ENCODE data around the gene BTG1.

DNA sequence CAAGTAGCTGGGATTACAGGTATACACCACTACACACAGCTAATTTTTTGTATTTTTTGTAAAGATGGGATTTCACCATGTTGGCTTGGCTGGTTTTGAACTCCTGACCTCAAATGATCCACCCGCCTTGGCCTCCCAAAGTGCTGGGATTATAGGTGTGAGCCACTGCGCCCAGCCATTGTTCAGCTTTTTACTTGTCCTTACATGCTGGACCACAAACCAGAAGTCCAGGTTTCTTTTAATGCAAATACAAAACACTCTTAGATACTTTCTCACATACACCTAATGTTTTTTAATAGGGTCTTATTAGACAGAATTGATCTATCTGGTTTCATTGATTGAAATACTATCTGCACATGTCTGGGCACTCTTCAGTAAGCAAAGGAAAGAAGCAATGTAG, 40.5 kb downstream of the BTG1 start:
- TF ChIP-seq EP300 (IDR thresholded peaks at IDR 0.05) (no peak), POLR2AphosphoS5 (IDR thresholded peaks at IDR 0.05) (no peak)
- TF ChIP-seq, protein P1, sequence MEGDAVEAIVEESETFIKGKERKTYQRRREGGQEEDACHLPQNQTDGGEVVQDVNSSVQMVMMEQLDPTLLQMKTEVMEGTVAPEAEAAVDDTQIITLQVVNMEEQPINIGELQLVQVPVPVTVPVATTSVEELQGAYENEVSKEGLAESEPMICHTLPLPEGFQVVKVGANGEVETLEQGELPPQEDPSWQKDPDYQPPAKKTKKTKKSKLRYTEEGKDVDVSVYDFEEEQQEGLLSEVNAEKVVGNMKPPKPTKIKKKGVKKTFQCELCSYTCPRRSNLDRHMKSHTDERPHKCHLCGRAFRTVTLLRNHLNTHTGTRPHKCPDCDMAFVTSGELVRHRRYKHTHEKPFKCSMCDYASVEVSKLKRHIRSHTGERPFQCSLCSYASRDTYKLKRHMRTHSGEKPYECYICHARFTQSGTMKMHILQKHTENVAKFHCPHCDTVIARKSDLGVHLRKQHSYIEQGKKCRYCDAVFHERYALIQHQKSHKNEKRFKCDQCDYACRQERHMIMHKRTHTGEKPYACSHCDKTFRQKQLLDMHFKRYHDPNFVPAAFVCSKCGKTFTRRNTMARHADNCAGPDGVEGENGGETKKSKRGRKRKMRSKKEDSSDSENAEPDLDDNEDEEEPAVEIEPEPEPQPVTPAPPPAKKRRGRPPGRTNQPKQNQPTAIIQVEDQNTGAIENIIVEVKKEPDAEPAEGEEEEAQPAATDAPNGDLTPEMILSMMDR (IDR thresholded peaks at IDR 0.05), result no peak

All from sigmoid colon (tissue), 4 donors.